HEK293 (cell line): ENCODE data around the gene SLX4.

Source experiments
- ELK4 ChIP-seq: IDR thresholded peaks from 2 replicates; pipeline ENCODE4 v1.6.1; 2011; ENCODE audit warnings: mild to moderate bottlenecking, low read depth, low read length, borderline replicate concordance
- ZNF548 ChIP-seq: fragments of 450-650 bp; formaldehyde crosslinking; IDR thresholded peaks from 2 replicates; pipeline ENCODE4 v1.5.1; 2016; ENCODE audit warnings: missing biosample characterization, missing genetic modification characterization
- TF ChIP-seq, protein P1 (sequence below): fragments of 450-650 bp; formaldehyde crosslinking; conservative IDR thresholded peaks from 2 replicates; pipeline ENCODE4 v1.5.1; 2016; ENCODE audit warnings: low read depth, missing biosample characterization, missing genetic modification characterization
- TF ChIP-seq, protein P2 (sequence below): fragments of 450-650 bp; formaldehyde crosslinking; IDR thresholded peaks from 2 replicates; pipeline ENCODE4 v1.5.1; 2016; ENCODE audit warnings: missing biosample characterization, missing genetic modification characterization, borderline replicate concordance

- TF ChIP-seq ELK4 (no peak), ZNF548 (tag by site-specific recombination) (no peak)
- TF ChIP-seq, protein P1, sequence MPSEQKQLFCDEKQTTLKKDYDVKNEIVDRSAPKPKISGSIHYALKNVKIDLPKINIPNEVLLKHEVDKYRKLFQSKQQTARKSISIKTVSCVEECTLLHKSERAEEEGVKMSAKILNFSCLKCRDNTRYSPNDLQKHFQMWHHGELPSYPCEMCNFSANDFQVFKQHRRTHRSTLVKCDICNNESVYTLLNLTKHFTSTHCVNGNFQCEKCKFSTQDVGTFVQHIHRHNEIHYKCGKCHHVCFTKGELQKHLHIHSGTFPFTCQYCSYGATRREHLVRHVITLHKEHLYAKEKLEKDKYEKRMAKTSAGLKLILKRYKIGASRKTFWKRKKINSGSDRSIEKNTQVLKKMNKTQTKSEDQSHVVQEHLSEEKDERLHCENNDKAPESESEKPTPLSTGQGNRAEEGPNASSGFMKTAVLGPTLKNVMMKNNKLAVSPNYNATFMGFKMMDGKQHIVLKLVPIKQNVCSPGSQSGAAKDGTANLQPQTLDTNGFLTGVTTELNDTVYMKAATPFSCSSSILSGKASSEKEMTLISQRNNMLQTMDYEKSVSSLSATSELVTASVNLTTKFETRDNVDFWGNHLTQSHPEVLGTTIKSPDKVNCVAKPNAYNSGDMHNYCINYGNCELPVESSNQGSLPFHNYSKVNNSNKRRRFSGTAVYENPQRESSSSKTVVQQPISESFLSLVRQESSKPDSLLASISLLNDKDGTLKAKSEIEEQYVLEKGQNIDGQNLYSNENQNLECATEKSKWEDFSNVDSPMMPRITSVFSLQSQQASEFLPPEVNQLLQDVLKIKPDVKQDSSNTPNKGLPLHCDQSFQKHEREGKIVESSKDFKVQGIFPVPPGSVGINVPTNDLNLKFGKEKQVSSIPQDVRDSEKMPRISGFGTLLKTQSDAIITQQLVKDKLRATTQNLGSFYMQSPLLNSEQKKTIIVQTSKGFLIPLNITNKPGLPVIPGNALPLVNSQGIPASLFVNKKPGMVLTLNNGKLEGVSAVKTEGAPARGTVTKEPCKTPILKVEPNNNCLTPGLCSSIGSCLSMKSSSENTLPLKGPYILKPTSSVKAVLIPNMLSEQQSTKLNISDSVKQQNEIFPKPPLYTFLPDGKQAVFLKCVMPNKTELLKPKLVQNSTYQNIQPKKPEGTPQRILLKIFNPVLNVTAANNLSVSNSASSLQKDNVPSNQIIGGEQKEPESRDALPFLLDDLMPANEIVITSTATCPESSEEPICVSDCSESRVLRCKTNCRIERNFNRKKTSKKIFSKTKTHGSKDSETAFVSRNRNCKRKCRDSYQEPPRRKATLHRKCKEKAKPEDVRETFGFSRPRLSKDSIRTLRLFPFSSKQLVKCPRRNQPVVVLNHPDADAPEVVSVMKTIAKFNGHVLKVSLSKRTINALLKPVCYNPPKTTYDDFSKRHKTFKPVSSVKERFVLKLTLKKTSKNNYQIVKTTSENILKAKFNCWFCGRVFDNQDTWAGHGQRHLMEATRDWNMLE (tag by site-specific recombination), result no peak
- TF ChIP-seq, protein P2, sequence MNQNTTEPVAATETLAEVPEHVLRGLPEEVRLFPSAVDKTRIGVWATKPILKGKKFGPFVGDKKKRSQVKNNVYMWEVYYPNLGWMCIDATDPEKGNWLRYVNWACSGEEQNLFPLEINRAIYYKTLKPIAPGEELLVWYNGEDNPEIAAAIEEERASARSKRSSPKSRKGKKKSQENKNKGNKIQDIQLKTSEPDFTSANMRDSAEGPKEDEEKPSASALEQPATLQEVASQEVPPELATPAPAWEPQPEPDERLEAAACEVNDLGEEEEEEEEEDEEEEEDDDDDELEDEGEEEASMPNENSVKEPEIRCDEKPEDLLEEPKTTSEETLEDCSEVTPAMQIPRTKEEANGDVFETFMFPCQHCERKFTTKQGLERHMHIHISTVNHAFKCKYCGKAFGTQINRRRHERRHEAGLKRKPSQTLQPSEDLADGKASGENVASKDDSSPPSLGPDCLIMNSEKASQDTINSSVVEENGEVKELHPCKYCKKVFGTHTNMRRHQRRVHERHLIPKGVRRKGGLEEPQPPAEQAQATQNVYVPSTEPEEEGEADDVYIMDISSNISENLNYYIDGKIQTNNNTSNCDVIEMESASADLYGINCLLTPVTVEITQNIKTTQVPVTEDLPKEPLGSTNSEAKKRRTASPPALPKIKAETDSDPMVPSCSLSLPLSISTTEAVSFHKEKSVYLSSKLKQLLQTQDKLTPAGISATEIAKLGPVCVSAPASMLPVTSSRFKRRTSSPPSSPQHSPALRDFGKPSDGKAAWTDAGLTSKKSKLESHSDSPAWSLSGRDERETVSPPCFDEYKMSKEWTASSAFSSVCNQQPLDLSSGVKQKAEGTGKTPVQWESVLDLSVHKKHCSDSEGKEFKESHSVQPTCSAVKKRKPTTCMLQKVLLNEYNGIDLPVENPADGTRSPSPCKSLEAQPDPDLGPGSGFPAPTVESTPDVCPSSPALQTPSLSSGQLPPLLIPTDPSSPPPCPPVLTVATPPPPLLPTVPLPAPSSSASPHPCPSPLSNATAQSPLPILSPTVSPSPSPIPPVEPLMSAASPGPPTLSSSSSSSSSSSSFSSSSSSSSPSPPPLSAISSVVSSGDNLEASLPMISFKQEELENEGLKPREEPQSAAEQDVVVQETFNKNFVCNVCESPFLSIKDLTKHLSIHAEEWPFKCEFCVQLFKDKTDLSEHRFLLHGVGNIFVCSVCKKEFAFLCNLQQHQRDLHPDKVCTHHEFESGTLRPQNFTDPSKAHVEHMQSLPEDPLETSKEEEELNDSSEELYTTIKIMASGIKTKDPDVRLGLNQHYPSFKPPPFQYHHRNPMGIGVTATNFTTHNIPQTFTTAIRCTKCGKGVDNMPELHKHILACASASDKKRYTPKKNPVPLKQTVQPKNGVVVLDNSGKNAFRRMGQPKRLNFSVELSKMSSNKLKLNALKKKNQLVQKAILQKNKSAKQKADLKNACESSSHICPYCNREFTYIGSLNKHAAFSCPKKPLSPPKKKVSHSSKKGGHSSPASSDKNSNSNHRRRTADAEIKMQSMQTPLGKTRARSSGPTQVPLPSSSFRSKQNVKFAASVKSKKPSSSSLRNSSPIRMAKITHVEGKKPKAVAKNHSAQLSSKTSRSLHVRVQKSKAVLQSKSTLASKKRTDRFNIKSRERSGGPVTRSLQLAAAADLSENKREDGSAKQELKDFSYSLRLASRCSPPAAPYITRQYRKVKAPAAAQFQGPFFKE, result no peak
These were observed 15.8 kb downstream of the SLX4 start for GRCh38 chr16:3595521-3596021.
